Fibroblast of lung (primary cell): ENCODE measurements around the gene TMEM176B.

Source experiments
- EZH2 ChIP-seq: IDR thresholded peaks from 2 replicates; pipeline ENCODE4 v1.5.1; 2012; ENCODE audit warnings: low read length, control low read depth, mild to moderate bottlenecking; ENCODE audit errors: missing control alignments
- TF ChIP-seq, protein P1 (sequence below), 2 donors: IDR thresholded peaks in 1 of 2; conservative IDR thresholded peaks in 1 of 2; 1 replicate in 1 of 2; 2 replicates in 1 of 2; pipeline ENCODE4 v1.5.1; 2011 to 2012; ENCODE audit warnings: low read length in 2 of 2, control low read depth in 1 of 2, inconsistent platforms in 1 of 2, low read depth in 1 of 2, mild to moderate bottlenecking in 1 of 2

DNA sequence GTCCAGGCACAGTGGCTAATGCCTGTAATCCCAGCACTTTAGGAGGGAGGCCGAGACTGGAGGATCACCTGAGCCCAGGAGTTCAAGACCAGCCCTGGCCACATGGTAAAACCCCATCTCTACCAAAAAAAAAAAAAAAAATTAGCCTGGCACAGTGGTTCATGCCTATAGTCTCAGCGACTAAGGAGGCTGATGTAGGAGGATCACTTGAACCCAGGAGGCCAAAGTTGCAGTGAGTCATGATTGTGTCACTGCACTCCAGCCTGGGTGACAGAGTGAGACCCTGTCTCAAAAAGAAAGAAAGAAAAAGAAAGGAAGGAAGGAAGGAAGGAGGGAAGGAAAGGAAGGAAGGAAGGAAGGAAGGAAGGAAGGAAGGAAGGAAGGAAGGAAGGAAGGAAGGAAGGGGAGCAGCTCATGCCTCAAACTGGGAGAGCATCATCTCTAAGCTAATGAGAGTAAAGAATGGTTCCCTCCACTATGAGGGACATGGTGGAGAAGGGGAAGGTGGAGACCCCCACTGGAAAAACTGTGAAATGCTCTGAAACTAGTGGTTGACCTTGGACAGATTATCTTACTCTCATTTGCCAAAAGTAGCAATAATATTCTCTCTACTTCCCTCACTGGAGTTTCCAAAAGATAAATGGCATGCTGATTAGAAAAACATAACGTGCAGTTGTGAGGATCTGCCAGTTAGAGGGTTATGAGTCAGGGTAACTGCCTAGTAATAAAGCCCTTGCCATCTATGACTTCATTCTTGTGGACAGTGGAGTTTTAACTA lies 46.1 kb downstream of the TMEM176B start:
- TF ChIP-seq, protein P1, sequence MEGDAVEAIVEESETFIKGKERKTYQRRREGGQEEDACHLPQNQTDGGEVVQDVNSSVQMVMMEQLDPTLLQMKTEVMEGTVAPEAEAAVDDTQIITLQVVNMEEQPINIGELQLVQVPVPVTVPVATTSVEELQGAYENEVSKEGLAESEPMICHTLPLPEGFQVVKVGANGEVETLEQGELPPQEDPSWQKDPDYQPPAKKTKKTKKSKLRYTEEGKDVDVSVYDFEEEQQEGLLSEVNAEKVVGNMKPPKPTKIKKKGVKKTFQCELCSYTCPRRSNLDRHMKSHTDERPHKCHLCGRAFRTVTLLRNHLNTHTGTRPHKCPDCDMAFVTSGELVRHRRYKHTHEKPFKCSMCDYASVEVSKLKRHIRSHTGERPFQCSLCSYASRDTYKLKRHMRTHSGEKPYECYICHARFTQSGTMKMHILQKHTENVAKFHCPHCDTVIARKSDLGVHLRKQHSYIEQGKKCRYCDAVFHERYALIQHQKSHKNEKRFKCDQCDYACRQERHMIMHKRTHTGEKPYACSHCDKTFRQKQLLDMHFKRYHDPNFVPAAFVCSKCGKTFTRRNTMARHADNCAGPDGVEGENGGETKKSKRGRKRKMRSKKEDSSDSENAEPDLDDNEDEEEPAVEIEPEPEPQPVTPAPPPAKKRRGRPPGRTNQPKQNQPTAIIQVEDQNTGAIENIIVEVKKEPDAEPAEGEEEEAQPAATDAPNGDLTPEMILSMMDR (conservative IDR thresholded peaks at IDR 0.05 in 1 of 2, IDR thresholded peaks at IDR 0.05 in 1 of 2; ENCODE audit: low read depth in 1 of 2, low read length in 2 of 2) = peak in 1 of 2 donors; percentile 6
- TF ChIP-seq EZH2 = no peak
